H1 (cell line): Measurements from ENCODE around the gene INVS. TPM values are rescaled to one million over a fixed set of nuclear protein-coding genes. Genes with fewer than 3 reads are reported as not detected.

ENCODE experiments used
- CTCF ChIA-PET: fragments of 300-600 bp; sonication (Branson Sonifier 250); formaldehyde crosslinking; loops from one replicate; lab custom pipeline; 2021; ENCODE audit not compliant: partially characterized antibody; lab: Charles Lee
- POLR2A ChIA-PET: fragments of 300-600 bp; sonication (Branson Sonifier 250); formaldehyde crosslinking; loops from one replicate; lab custom pipeline; 2021; ENCODE audit warnings: inconsistent platforms; ENCODE audit not compliant: partially characterized antibody; lab: Charles Lee
- DNase-seq, 2 experiments: peaks; one replicate each; pipeline versions ENCODE4 v3.0.0 to v3.0.0-alpha.2; 2010 to 2022; ENCODE audit warnings: low spot score in 2 of 2, low read depth in 1 of 2, mixed read lengths in 1 of 2
- FAIRE-seq: peaks from 2 replicates; lab custom pipeline; 2011; peaks lifted over from hg19 to GRCh38; lab: Jason Lieb, UNC
- H2AFZ ChIP-seq: 2 replicates; pipeline ENCODE4 v1.8.1; 2012; ENCODE audit warnings: low read length, inconsistent platforms
- H2AK5ac ChIP-seq: 2 replicates; pipeline ENCODE4 v1.6.1; 2013; ENCODE audit warnings: low read depth, low read length
- H2BK120ac ChIP-seq: replicated peaks from 2 replicates; pipeline ENCODE3; 2013; ENCODE audit warnings: low read depth, low read length, inconsistent platforms
- H2BK12ac ChIP-seq: 2 replicates; pipeline ENCODE4 v1.6.1; 2013; ENCODE audit warnings: low read depth, low read length
- H2BK15ac ChIP-seq: 2 replicates; pipeline ENCODE4 v1.6.1; 2013; ENCODE audit warnings: low read length
- H2BK20ac ChIP-seq: 2 replicates; pipeline ENCODE4 v1.6.1; 2013; ENCODE audit warnings: low read length
- H2BK5ac ChIP-seq: 2 replicates; pipeline ENCODE4 v1.6.1; 2013; ENCODE audit warnings: low read depth, low read length
- H3K14ac ChIP-seq: 2 replicates; pipeline ENCODE4 v1.6.1; 2013; ENCODE audit warnings: inconsistent platforms; ENCODE audit not compliant: insufficient read length
- H3K18ac ChIP-seq: 2 replicates; pipeline ENCODE4 v1.6.1; 2013; ENCODE audit warnings: low read length; ENCODE audit errors: extremely low read depth
- H3K23ac ChIP-seq: 2 replicates; pipeline ENCODE4 v1.6.1; 2013; ENCODE audit warnings: inconsistent platforms; ENCODE audit not compliant: insufficient read length
- H3K23me2 ChIP-seq: 2 replicates; pipeline ENCODE4 v1.6.1; 2013; ENCODE audit warnings: low read depth, low read length
- H3K27ac ChIP-seq: 2 replicates; pipeline ENCODE4 v1.6.1; 2011; ENCODE audit warnings: low read depth, low read length, inconsistent platforms
- H3K27me3 ChIP-seq, 4 experiments: replicated peaks in 1 of 4; 1 replicate in 1 of 4; 2 replicates in 3 of 4; pipeline versions ENCODE4 v1.6.1 to v1.8.1; 2011 to 2013; ENCODE audit warnings: low read length in 3 of 4, mild to moderate bottlenecking in 3 of 4, inconsistent platforms in 2 of 4, mixed read lengths in 2 of 4, moderate library complexity in 1 of 4; ENCODE audit not compliant: control insufficient read depth in 3 of 4, insufficient read depth in 3 of 4; ENCODE audit errors: extremely low read depth in 1 of 4
- H3K36me3 ChIP-seq, 4 experiments: 2 replicates each; pipeline versions ENCODE4 v1.6.1 to v1.8.1; 2011 to 2013; ENCODE audit warnings: mild to moderate bottlenecking in 4 of 4, low read length in 3 of 4, moderate library complexity in 2 of 4, control low read depth in 1 of 4, inconsistent platforms in 1 of 4; ENCODE audit not compliant: insufficient read depth in 4 of 4, control insufficient read depth in 2 of 4
- H3K4ac ChIP-seq: replicated peaks from 2 replicates; pipeline ENCODE3; 2013; ENCODE audit warnings: low read length, low read depth, mixed read lengths, inconsistent platforms; ENCODE audit not compliant: insufficient read length
- H3K4me1 ChIP-seq, 4 experiments: replicated peaks in 1 of 4; 1 replicate in 1 of 4; 2 replicates in 3 of 4; pipeline versions ENCODE4 v1.6.1 to v1.8.1; 2011 to 2013; ENCODE audit warnings: low read length in 3 of 4, inconsistent platforms in 2 of 4, mixed read lengths in 1 of 4; ENCODE audit not compliant: insufficient read depth in 4 of 4, control insufficient read depth in 3 of 4
- H3K4me2 ChIP-seq, 2 experiments: 2 replicates each; pipeline versions ENCODE4 v1.6.1 to v1.8.1; 2011 to 2013; ENCODE audit warnings: low read depth in 2 of 2, low read length in 2 of 2, control low read depth in 1 of 2, inconsistent platforms in 1 of 2, mild to moderate bottlenecking in 1 of 2; ENCODE audit not compliant: insufficient read depth in 1 of 2
- H3K4me3 ChIP-seq, 4 experiments: fragments of 200-600, 300-600 bp in 1 of 4; sonication (generic), shearing (Covaris generic), sonication (Bioruptor Twin) in 1 of 4; 2 replicates each; pipeline versions ENCODE4 v1.5.1 to v1.8.1; 2011 to 2016; ENCODE audit warnings: low read length in 4 of 4, low read depth in 3 of 4, control low read depth in 2 of 4, inconsistent platforms in 2 of 4, mild to moderate bottlenecking in 2 of 4, mixed read lengths in 1 of 4, moderate library complexity in 1 of 4; ENCODE audit not compliant: insufficient read depth in 2 of 4; ENCODE audit errors: extremely low read depth in 1 of 4
- H3K56ac ChIP-seq: replicated peaks from 2 replicates; pipeline ENCODE3; 2013; ENCODE audit warnings: low read depth, mild to moderate bottlenecking, mixed read lengths, low read length, inconsistent platforms; ENCODE audit not compliant: insufficient read length
- H3K79me1 ChIP-seq: 2 replicates; pipeline ENCODE4 v1.6.1; 2013; ENCODE audit warnings: low read depth, low read length, control low read depth
- H3K79me2 ChIP-seq, 2 experiments: 2 replicates each; pipeline versions ENCODE4 v1.6.1 to v1.8.1; 2012 to 2013; ENCODE audit warnings: low read length in 2 of 2, mild to moderate bottlenecking in 2 of 2, inconsistent platforms in 1 of 2; ENCODE audit not compliant: insufficient read depth in 2 of 2, control insufficient read depth in 1 of 2
- H3K9ac ChIP-seq, 4 experiments: replicated peaks in 1 of 4; 1 replicate in 1 of 4; 2 replicates in 3 of 4; pipeline versions ENCODE4 v1.6.1 to v1.8.1; 2011 to 2013; ENCODE audit warnings: low read depth in 3 of 4, low read length in 3 of 4, control low read depth in 2 of 4, mild to moderate bottlenecking in 2 of 4, moderate library complexity in 2 of 4, inconsistent platforms in 1 of 4; ENCODE audit errors: extremely low read depth in 1 of 4
- H3K9me3 ChIP-seq, 2 experiments: 2 replicates each; pipeline versions ENCODE4 v1.6.1 to v1.8.1; 2012 to 2013; ENCODE audit warnings: mild to moderate bottlenecking in 2 of 2, moderate library complexity in 2 of 2, control low read depth in 1 of 2, inconsistent platforms in 1 of 2, low read depth in 1 of 2, low read length in 1 of 2, mixed read lengths in 1 of 2; ENCODE audit not compliant: insufficient read depth in 2 of 2
- H4K20me1 ChIP-seq, 2 experiments: replicated peaks in 1 of 2; 2 replicates each; pipeline versions ENCODE3 to v1.8.1; 2011 to 2013; ENCODE audit warnings: inconsistent platforms in 2 of 2, low read length in 2 of 2, mild to moderate bottlenecking in 1 of 2; ENCODE audit not compliant: insufficient read depth in 2 of 2, control insufficient read depth in 1 of 2
- H4K5ac ChIP-seq: 2 replicates; pipeline ENCODE4 v1.6.1; 2013; ENCODE audit warnings: low read length, low read depth, mixed read lengths, inconsistent platforms; ENCODE audit not compliant: insufficient read length
- H4K8ac ChIP-seq: 2 replicates; pipeline ENCODE4 v1.8.0; 2013; ENCODE audit warnings: mild to moderate bottlenecking, moderate library complexity, low read length, inconsistent platforms; ENCODE audit not compliant: insufficient read depth; ENCODE audit errors: extremely low read depth
- H4K91ac ChIP-seq: replicated peaks from 2 replicates; pipeline ENCODE3; 2013; ENCODE audit warnings: low read length, mixed read lengths, inconsistent platforms; ENCODE audit not compliant: insufficient read length
- EGR1 ChIP-seq: IDR thresholded peaks from 2 replicates; pipeline ENCODE4 v1.6.1; 2011; ENCODE audit warnings: low read depth, low read length, borderline replicate concordance
- GTF2F1 ChIP-seq: IDR thresholded peaks from 2 replicates; pipeline ENCODE4 v1.6.1; 2012; ENCODE audit warnings: low read depth, low read length, improper control_type of control experiment, borderline replicate concordance
- HDAC6 ChIP-seq: IDR thresholded peaks from one replicate; pipeline ENCODE4 v1.7.1; 2012; ENCODE audit warnings: low read depth, mild to moderate bottlenecking, inconsistent platforms, low read length, moderate library complexity
- POLR2A ChIP-seq, 2 experiments: IDR thresholded peaks; 1 replicate in 1 of 2; 2 replicates in 1 of 2; pipeline ENCODE4 v1.6.1; 2011; ENCODE audit warnings: low read depth in 2 of 2, low read length in 2 of 2, mild to moderate bottlenecking in 2 of 2; ENCODE audit errors: control extremely low read depth in 1 of 2
- POU5F1 ChIP-seq: IDR thresholded peaks from 2 replicates; pipeline ENCODE4 v1.6.1; 2011; ENCODE audit warnings: low read depth, mild to moderate bottlenecking, low read length, moderate library complexity
- RBBP5 ChIP-seq: IDR thresholded peaks from 2 replicates; pipeline ENCODE4 v1.7.1; 2012; ENCODE audit warnings: low read depth, mild to moderate bottlenecking, inconsistent platforms, low read length, moderate library complexity, borderline replicate concordance
- RNF2 ChIP-seq: fragments of 200-900, 300-1000 bp; sonication (generic); IDR thresholded peaks from 2 replicates; pipeline ENCODE4 v1.7.1; 2016; ENCODE audit warnings: borderline replicate concordance, low read depth, mild to moderate bottlenecking, antibody characterized with exemption, low read length; ENCODE audit not compliant: poor library complexity, severe bottlenecking; ENCODE audit errors: missing control alignments
- SP2 ChIP-seq: IDR thresholded peaks from 2 replicates; pipeline ENCODE4 v1.6.1; 2012; ENCODE audit warnings: mild to moderate bottlenecking, low read length, inconsistent platforms
- TBP ChIP-seq: IDR thresholded peaks from 2 replicates; pipeline ENCODE4 v1.6.1; 2011; ENCODE audit warnings: low read depth, low read length, improper control_type of control experiment
- TEAD4 ChIP-seq: IDR thresholded peaks from 2 replicates; pipeline ENCODE4 v1.6.1; 2012; ENCODE audit warnings: low read depth, low read length, inconsistent platforms, mixed read lengths
- WGBS, 2 experiments: shearing (Covaris generic) in 1 of 2; methylation state at CpG; one replicate each; pipeline versions ENCODE4 v1.1.6 to v1.1.7; 2013 to 2015; ENCODE audit warnings: low lambda C conversion rate in 2 of 2, mixed read lengths in 2 of 2, inconsistent platforms in 1 of 2, low coverage in 1 of 2, missing lambda C conversion rate in 1 of 2; ENCODE audit not compliant: insufficient replicate concordance in 2 of 2, insufficient coverage in 1 of 2, insufficient read length in 1 of 2; ENCODE audit errors: extremely low coverage in 1 of 2, missing lambda C conversion rate in 1 of 2; 5-methylcytosine and 5-hydroxymethylcytosine counted together
- polyA plus RNA-seq, 7 experiments: library from polyadenylated mRNA; depleted of rRNA in 3 of 7; stranded (reverse) in 5 of 7; unstranded in 2 of 7; fragments of >200 nt in 5 of 7; fragments of 200-250 nt in 2 of 7; gene quantifications; 1 replicate in 5 of 7; 2 replicates in 1 of 7; 4 replicates in 1 of 7; pipeline versions ENCODE4 v1.2.1 to v1.2.3, GENCODE V29; 2011 to 2013; ENCODE audit warnings: missing spikeins in 2 of 7, mixed read lengths in 2 of 7
- total RNA-seq: library from RNA; stranded (reverse); fragmentation: NEBNext Ultra II Directional; extraction: Animal tissue kit (Norgen Biotek cat#: 25700); gene quantifications from 2 replicates; pipeline ENCODE4 v1.2.1, GENCODE V29; 2021

Gene INVS
- total and polyA plus RNA-seq, 2 of the 8 experiments (the other 6 are each of a cell fraction or from before 2014, with no cell fraction given): 4.1 to 6.9 TPM

DNA sequence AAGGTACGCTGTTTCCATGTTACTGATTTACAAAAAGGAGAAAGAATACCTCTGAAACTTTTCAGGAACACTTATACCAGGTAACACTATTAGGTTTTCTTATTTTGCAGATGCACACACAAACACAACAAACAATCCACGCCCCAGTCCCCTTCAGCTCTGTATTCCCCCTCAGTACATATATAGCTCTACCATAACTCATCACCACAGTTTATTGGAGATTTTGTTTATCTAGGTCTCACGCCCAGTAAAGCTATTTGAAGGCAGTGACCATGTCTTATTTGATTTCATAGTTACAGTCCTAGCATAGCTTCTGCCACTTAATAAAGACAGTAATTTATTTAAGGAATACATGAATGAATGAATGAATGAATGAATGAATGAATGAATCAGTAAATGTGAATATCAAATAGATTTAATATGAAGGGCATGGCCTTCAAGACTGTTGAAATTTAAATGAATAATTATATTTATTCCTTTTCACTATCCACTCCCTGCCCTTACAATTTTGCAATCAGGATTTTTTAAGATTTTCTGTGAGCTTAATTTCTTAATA lies 32.9 kb downstream of the INVS start:
- Histone ChIP-seq H3K36me3 (peaks cover 0 to 14% (median 3%) of the 10 kb centered on the region in 4 experiments; a peak in 3 of 8 replicates), H3K18ac (no peak overlapping the region), H4K20me1 (no peaks in the 10 kb centered on the region), H3K4ac (no peak overlapping the region), H2BK120ac (no peak overlapping the region), H3K79me1 (no peaks in the 10 kb centered on the region), H3K4me3 (no peak overlapping the region), H3K23ac (no peak overlapping the region), H4K5ac (no peak overlapping the region), H2BK15ac (no peak overlapping the region), H3K27ac (no peak overlapping the region), H2BK5ac (no peak overlapping the region), H3K79me2 (no peaks in the 10 kb centered on the region), H3K4me1 (no peaks in the 10 kb centered on the region), H3K14ac (no peak overlapping the region), H4K8ac (no peak overlapping the region)
- 92% methylated on average over 3 of the region's 3 CpGs; no CpG with 5 or more reads in 1 of the 2 experiments for WGBS, 2 experiments
- FAIRE-seq: no peak
- CTCF ChIA-PET: interaction anchor here (0.7 to 1.0 kb wide), 2 partner anchors 16 to 78 kb away, joined by 3 to 5 read pairs; no protein-coding TSS in a partner anchor
- no peak for TF ChIP-seq POLR2A (IDR thresholded peaks at IDR 0.05; ENCODE audit: control extremely low read depth in 1 of 2, low read depth in 2 of 2, low read length in 2 of 2)
- TF ChIP-seq HDAC6: no peak
- TF ChIP-seq POU5F1: no peak
- no peak for TF ChIP-seq RNF2
- TF ChIP-seq GTF2F1: no peak
- TF ChIP-seq TBP: no peak
- no peak for TF ChIP-seq RBBP5
- TF ChIP-seq SP2: no peak
- no peak for TF ChIP-seq EGR1
- TF ChIP-seq TEAD4: no peak
- TF ChIP-seq, all 59 proteins: peak for 0
- H3K56ac ChIP-seq: no peak overlapping the region
- POLR2A ChIA-PET: no interaction called here
- H3K27me3 ChIP-seq: no peaks in the 10 kb centered on the region
- H3K23me2 ChIP-seq: no peaks in the 10 kb centered on the region; the same call in 1 of the 2 replicates
- H2AK5ac ChIP-seq: no peak overlapping the region
- H3K4me2 ChIP-seq: no peak overlapping the region
- no peak overlapping the region for H3K9ac ChIP-seq
- no peak for DNase-seq
- H2AFZ ChIP-seq: no peak overlapping the region
- no peak overlapping the region for H4K91ac ChIP-seq
- H3K9me3 ChIP-seq: no peaks in the 10 kb centered on the region
- no peak overlapping the region for H2BK12ac ChIP-seq
- H2BK20ac ChIP-seq: no peak overlapping the region
